Rectal smooth muscle tissue (tissue), 1 donor: ENCODE results near the gene ARHGAP11A.

ENCODE experiments used
- H3K27ac ChIP-seq: one replicate; pipeline ENCODE4 v1.7.0; 2013; ENCODE audit warnings: low read depth, low read length, inconsistent platforms
- H3K27me3 ChIP-seq: one replicate; pipeline ENCODE4 v1.7.0; 2013; ENCODE audit warnings: low read length; ENCODE audit not compliant: control insufficient read depth, insufficient read depth
- H3K36me3 ChIP-seq: one replicate; pipeline ENCODE4 v1.7.0; 2013; ENCODE audit warnings: low read length; ENCODE audit not compliant: control insufficient read depth, insufficient read depth
- H3K4me1 ChIP-seq: one replicate; pipeline ENCODE4 v1.7.0; 2013; ENCODE audit warnings: low read length; ENCODE audit not compliant: control insufficient read depth, insufficient read depth
- H3K4me3 ChIP-seq: one replicate; pipeline ENCODE4 v1.7.0; 2013; ENCODE audit warnings: low read length
- H3K9ac ChIP-seq: one replicate; pipeline ENCODE4 v1.7.0; 2013; ENCODE audit warnings: low read length

Gene ARHGAP11A

GRCh38 chr15:32641517-32642059 lies 26.3 kb downstream of the ARHGAP11A start, which contains the start of gene SCG5:
Gene SCG5 (plus strand): TSS chr15:32641710. CDS start chr15:32643593, 1,883 bp downstream.
- no peaks in the 10 kb centered on the region for H3K4me1 ChIP-seq
- no peaks in the 10 kb centered on the region for H3K36me3 ChIP-seq
- H3K27me3 ChIP-seq: no peaks in the 10 kb centered on the region
- no peak within 1 kb of the TSS for H3K27ac ChIP-seq
- no peak within 1 kb of the TSS for H3K9ac ChIP-seq
- H3K4me3 ChIP-seq: peak within 1 kb of the TSS; percentile 5

- H3K27ac ChIP-seq: no peak overlapping the region
- H3K27me3 ChIP-seq: no peaks in the 10 kb centered on the region
- H3K4me1 ChIP-seq: no peaks in the 10 kb centered on the region
- H3K9ac ChIP-seq: no peak overlapping the region
- no peak overlapping the region for H3K4me3 ChIP-seq
- no peaks in the 10 kb centered on the region for H3K36me3 ChIP-seq
Measured at GRCh38 chr15:32642667-32643435, 27.5 kb downstream of the ARHGAP11A start.

GRCh38 chr15:32643907-32644445 lies 28.7 kb downstream of the ARHGAP11A start:
- Histone ChIP-seq H3K4me3 (no peak overlapping the region), H3K36me3 (no peaks in the 10 kb centered on the region), H3K27me3 (no peaks in the 10 kb centered on the region), H3K4me1 (no peaks in the 10 kb centered on the region), H3K9ac (no peak overlapping the region), H3K27ac (no peak overlapping the region)

GRCh38 chr15:32646291-32646690 lies 31.0 kb downstream of the ARHGAP11A start:
- Histone ChIP-seq H3K4me3 (no peak overlapping the region), H3K4me1 (no peaks in the 10 kb centered on the region), H3K36me3 (no peaks in the 10 kb centered on the region), H3K9ac (no peak overlapping the region), H3K27me3 (no peaks in the 10 kb centered on the region), H3K27ac (no peak overlapping the region)

GRCh38 chr15:32649342-32649741 lies 34.0 kb downstream of the ARHGAP11A start:
- H3K27me3 ChIP-seq: no peaks in the 10 kb centered on the region
- H3K9ac ChIP-seq: no peak overlapping the region
- H3K4me1 ChIP-seq: no peaks in the 10 kb centered on the region
- H3K36me3 ChIP-seq: no peaks in the 10 kb centered on the region
- H3K27ac ChIP-seq: no peak overlapping the region
- H3K4me3 ChIP-seq: no peak overlapping the region

GRCh38 chr15:32651229-32651837 lies 36.0 kb downstream of the ARHGAP11A start:
- H3K36me3 ChIP-seq: no peaks in the 10 kb centered on the region
- H3K4me1 ChIP-seq: no peaks in the 10 kb centered on the region
- H3K9ac ChIP-seq: no peak overlapping the region
- no peak overlapping the region for H3K27ac ChIP-seq
- no peaks in the 10 kb centered on the region for H3K27me3 ChIP-seq
- H3K4me3 ChIP-seq: no peak overlapping the region

GRCh38 chr15:32652178-32652577 lies 36.9 kb downstream of the ARHGAP11A start:
- no peaks in the 10 kb centered on the region for H3K36me3 ChIP-seq
- H3K27ac ChIP-seq: no peak overlapping the region
- no peaks in the 10 kb centered on the region for H3K4me1 ChIP-seq
- H3K9ac ChIP-seq: no peak overlapping the region
- no peak overlapping the region for H3K4me3 ChIP-seq
- H3K27me3 ChIP-seq: no peaks in the 10 kb centered on the region

GRCh38 chr15:32656091-32656490 lies 40.8 kb downstream of the ARHGAP11A start:
- H3K4me3 ChIP-seq: no peak overlapping the region

GRCh38 chr15:32656496-32656895 lies 41.2 kb downstream of the ARHGAP11A start:
- Histone ChIP-seq H3K4me3 (no peak overlapping the region), H3K36me3 (no peaks in the 10 kb centered on the region), H3K27me3 (no peaks in the 10 kb centered on the region), H3K9ac (no peak overlapping the region), H3K27ac (no peak overlapping the region), H3K4me1 (no peaks in the 10 kb centered on the region)

More at GRCh38 chr15:32656091-32656490, 40.8 kb downstream of the ARHGAP11A start:
- no peak overlapping the region for H3K27ac ChIP-seq
- no peak overlapping the region for H3K9ac ChIP-seq
- no peaks in the 10 kb centered on the region for H3K36me3 ChIP-seq
- H3K27me3 ChIP-seq: no peaks in the 10 kb centered on the region
- H3K4me1 ChIP-seq: no peaks in the 10 kb centered on the region

GRCh38 chr15:32657198-32657883 lies 42.0 kb downstream of the ARHGAP11A start:
- H3K9ac ChIP-seq: no peak overlapping the region
- H3K27me3 ChIP-seq: no peaks in the 10 kb centered on the region
- H3K4me3 ChIP-seq: no peak overlapping the region
- no peak overlapping the region for H3K27ac ChIP-seq
- no peaks in the 10 kb centered on the region for H3K4me1 ChIP-seq
- H3K36me3 ChIP-seq: no peaks in the 10 kb centered on the region

GRCh38 chr15:32657941-32658340 lies 42.6 kb downstream of the ARHGAP11A start:
- Histone ChIP-seq H3K9ac (no peak overlapping the region), H3K4me3 (no peak overlapping the region), H3K4me1 (no peaks in the 10 kb centered on the region), H3K36me3 (no peaks in the 10 kb centered on the region), H3K27ac (no peak overlapping the region), H3K27me3 (no peaks in the 10 kb centered on the region)
